Gastrocnemius medialis (tissue), 4 donors: ENCODE results near the gene PLD3. TPM values are rescaled to one million over a fixed set of nuclear protein-coding genes. Genes with fewer than 3 reads are reported as not detected.

Source experiments
- ATAC-seq, 2 donors: fragments of 150-250 bp; one replicate each; pipeline ENCODE4 v1.9.1; 2016
- DNase-seq, 2 donors: peaks; one replicate each; pipeline ENCODE4 v3.0.0-alpha.2; 2019
- H3K27ac ChIP-seq, 4 donors: fragments of 200-600 bp; sonication (generic); 1 replicate in 1 of 4; 2 replicates in 3 of 4; pipeline ENCODE4 v1.5.1; 2016 to 2018; ENCODE audit warnings: mild to moderate bottlenecking in 2 of 4, moderate library complexity in 1 of 4
- H3K27me3 ChIP-seq, 3 donors: fragments of 200-600 bp; sonication (generic) in 2 of 3; 1 replicate in 1 of 3; 2 replicates in 2 of 3; pipeline versions ENCODE4 v1.5.1 to v1.6.0; 2016 to 2019; ENCODE audit warnings: mild to moderate bottlenecking in 1 of 3, moderate library complexity in 1 of 3
- H3K36me3 ChIP-seq, 2 donors: fragments of 200-600 bp; sonication (generic) in 1 of 2; one replicate each; pipeline ENCODE4 v1.5.1; 2017 to 2018
- H3K4me1 ChIP-seq, 2 donors: fragments of 200-600 bp; sonication (generic) in 1 of 2; one replicate each; pipeline ENCODE4 v1.5.1; 2016 to 2017; ENCODE audit warnings: mild to moderate bottlenecking in 2 of 2
- H3K4me3 ChIP-seq, 4 donors: fragments of 200-600 bp; sonication (generic) in 3 of 4; 1 replicate in 1 of 4; 2 replicates in 3 of 4; pipeline ENCODE4 v1.5.1; 2016 to 2019; ENCODE audit warnings: mild to moderate bottlenecking in 2 of 4
- H3K9me3 ChIP-seq, 3 donors: fragments of 200-600 bp; sonication (generic) in 2 of 3; 1 replicate in 1 of 3; 2 replicates in 2 of 3; pipeline ENCODE4 v1.5.1; 2016 to 2019
- POLR2A ChIP-seq, 2 donors: fragments of 450-650 bp; IDR thresholded peaks; one replicate each; pipeline ENCODE4 v1.6.1; 2017; ENCODE audit warnings: antibody characterized with exemption in 2 of 2, mild to moderate bottlenecking in 2 of 2, moderate library complexity in 2 of 2
- in situ Hi-C, 4 donors: fragments of 200-750 bp; cut with MboI; loops; one replicate each; pipeline versions ENCODE4 v1.15.0 to v1.8.0; 2017; ENCODE audit warnings: low sequenced_read_pairs in 4 of 4
- intact Hi-C: fragments of 100-400 bp; cut with DNase I; formaldehyde crosslinking; loops from one replicate; pipeline ENCODE4 v1.15.1; 2023; ENCODE audit warnings: low total_unique reads
- total RNA-seq, 4 donors: library from RNA; depleted of rRNA; stranded (reverse); fragments of >200 nt; gene quantifications; one replicate each; pipeline versions ENCODE4 v1.1.0 to v1.2.3, GENCODE V29; 2016
- TF ChIP-seq, protein P1 (sequence below), 5 experiments: fragments of 450-650 bp in 3 of 5; fragments of 200-600 bp in 2 of 5; sonication (generic) in 2 of 5; IDR thresholded peaks in 4 of 5; conservative IDR thresholded peaks in 1 of 5; 1 replicate in 4 of 5; 2 replicates in 1 of 5; pipeline ENCODE4 v1.5.1; 2016 to 2019; ENCODE audit warnings: antibody characterized with exemption in 5 of 5, mild to moderate bottlenecking in 3 of 5, moderate library complexity in 3 of 5

PLD3 gene
- total RNA-seq, 4 donors from 2014 or later: 136 to 198 (median 190) TPM

GRCh38 chr19:40395956-40396355 is 47.5 kb downstream of the PLD3 start:
- Histone ChIP-seq H3K27ac (no peak overlapping the region), H3K4me1 (no peaks in the 10 kb centered on the region), H3K9me3 (no peaks in the 10 kb centered on the region), H3K36me3 (no peaks in the 10 kb centered on the region), H3K4me3 (no peak overlapping the region), H3K27me3 (no peaks in the 10 kb centered on the region)
- DNase-seq (no peak), ATAC-seq (no peak)
- TF ChIP-seq, protein P1, sequence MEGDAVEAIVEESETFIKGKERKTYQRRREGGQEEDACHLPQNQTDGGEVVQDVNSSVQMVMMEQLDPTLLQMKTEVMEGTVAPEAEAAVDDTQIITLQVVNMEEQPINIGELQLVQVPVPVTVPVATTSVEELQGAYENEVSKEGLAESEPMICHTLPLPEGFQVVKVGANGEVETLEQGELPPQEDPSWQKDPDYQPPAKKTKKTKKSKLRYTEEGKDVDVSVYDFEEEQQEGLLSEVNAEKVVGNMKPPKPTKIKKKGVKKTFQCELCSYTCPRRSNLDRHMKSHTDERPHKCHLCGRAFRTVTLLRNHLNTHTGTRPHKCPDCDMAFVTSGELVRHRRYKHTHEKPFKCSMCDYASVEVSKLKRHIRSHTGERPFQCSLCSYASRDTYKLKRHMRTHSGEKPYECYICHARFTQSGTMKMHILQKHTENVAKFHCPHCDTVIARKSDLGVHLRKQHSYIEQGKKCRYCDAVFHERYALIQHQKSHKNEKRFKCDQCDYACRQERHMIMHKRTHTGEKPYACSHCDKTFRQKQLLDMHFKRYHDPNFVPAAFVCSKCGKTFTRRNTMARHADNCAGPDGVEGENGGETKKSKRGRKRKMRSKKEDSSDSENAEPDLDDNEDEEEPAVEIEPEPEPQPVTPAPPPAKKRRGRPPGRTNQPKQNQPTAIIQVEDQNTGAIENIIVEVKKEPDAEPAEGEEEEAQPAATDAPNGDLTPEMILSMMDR (IDR thresholded peaks at IDR 0.05 in 4 of 5, conservative IDR thresholded peaks at IDR 0.05 in 1 of 5): no peak
- TF ChIP-seq POLR2A (IDR thresholded peaks at IDR 0.05): no peak
- intact Hi-C loops: no loop called here
- in situ Hi-C loops: loop anchor here in 1 of 4 donors (25.0 kb wide), 1 partner anchor 1366 kb away; the partner anchor contains the start of gene CEACAM6

DNA sequence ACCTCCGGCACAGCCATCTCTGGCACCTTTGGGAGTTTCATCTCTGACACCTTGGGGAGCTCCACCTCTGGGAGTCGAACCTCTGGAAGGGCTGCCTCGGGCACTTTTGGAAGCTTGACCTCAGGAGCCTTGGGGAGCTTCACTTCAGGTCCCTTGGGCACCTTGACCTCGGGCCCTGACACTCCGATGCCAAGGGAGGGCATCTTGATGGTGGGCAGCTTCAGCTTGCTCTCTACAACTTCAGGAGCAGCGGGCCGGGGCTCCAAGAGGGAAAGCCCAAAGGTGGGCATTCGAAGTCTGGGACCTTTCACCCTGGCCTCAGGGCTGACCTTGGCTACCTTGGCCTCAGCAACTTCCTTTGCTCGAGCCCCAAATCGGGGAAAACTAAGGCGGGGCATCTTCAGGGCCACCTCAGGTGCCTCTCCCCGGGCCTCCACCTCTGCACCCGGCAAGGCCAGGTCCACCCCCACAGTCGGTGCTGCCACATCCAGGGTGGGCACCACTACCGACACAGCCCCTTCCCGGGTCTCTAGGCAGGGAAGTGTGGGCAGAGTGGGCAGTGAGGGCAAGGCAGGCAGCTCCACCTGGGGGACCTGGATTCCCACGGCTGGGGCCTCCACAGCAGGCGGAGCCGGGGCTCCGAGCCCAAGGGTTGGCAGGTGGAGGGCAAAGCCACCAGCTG is 48.5 kb downstream of the PLD3 start:
- Histone ChIP-seq H3K27me3 (no peaks in the 10 kb centered on the region), H3K27ac (no peak overlapping the region), H3K36me3 (no peaks in the 10 kb centered on the region), H3K4me3 (no peak overlapping the region), H3K4me1 (no peaks in the 10 kb centered on the region), H3K9me3 (no peaks in the 10 kb centered on the region)
- in situ Hi-C loops (loop anchor here in 1 of 4 donors (25.0 kb wide), 1 partner anchor 1365 kb away; the partner anchor contains the start of gene CEACAM6), intact Hi-C loops (no loop called here)
- ATAC-seq: no peak
- TF ChIP-seq, protein P1 (IDR thresholded peaks at IDR 0.05 in 4 of 5, conservative IDR thresholded peaks at IDR 0.05 in 1 of 5): no peak
- TF ChIP-seq POLR2A (IDR thresholded peaks at IDR 0.05): no peak
- DNase-seq: no peak

GRCh38 chr19:40397568-40397906 is 49.0 kb downstream of the PLD3 start:
- ATAC-seq: no peak
- TF ChIP-seq POLR2A (IDR thresholded peaks at IDR 0.05): no peak
- TF ChIP-seq, protein P1 (IDR thresholded peaks at IDR 0.05 in 4 of 5, conservative IDR thresholded peaks at IDR 0.05 in 1 of 5): no peak
- intact Hi-C loops: no loop called here

DNA sequence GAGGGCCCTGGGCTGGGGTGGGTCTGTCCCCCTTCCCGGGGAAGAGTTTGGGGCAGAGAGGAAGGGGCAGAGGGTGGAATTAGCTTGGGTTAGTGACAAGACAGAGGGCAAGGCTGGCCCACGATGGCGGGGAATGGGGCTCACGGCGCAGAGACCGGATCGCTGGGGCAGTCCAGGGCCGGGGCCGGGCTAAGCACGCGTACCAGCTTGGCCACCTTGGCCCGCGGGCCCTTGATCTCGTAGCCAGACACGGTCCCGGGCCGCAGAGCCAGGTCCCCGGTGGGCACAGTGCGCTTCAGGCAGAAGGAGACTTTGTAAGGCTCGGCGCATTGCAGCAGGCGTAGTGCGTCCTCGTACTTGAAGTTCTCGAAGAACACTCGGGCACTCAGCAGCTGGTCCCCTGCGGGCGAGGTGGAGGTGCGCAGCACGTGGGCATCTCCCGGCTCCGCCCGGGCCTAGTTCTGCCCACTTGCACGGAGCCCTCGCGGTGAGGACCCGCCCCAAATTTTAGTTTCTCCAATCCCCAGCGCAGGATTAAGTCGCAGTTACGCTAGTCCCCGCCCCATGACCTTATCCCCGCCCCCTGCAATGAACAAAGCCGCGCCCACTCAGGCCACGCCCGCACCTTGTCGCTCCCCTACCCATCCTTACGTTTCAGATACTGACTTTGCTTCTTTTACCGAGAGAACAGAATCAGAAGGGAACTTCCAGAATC is 50.1 kb downstream of the PLD3 start:
- ATAC-seq (no peak), DNase-seq (peak in 1 of 2 donors; percentile 31)
- H3K27me3 ChIP-seq: no peaks in the 10 kb centered on the region
- no peak overlapping the region for H3K4me3 ChIP-seq
- H3K4me1 ChIP-seq: peaks cover 5 to 6% of the 10 kb centered on the region in 2 donors
- H3K9me3 ChIP-seq: no peaks in the 10 kb centered on the region
- H3K36me3 ChIP-seq: no peaks in the 10 kb centered on the region
- TF ChIP-seq, protein P1 (IDR thresholded peaks at IDR 0.05 in 4 of 5, conservative IDR thresholded peaks at IDR 0.05 in 1 of 5): no peak
- TF ChIP-seq POLR2A (IDR thresholded peaks at IDR 0.05): no peak
- intact Hi-C loops: no loop called here
- no peak overlapping the region for H3K27ac ChIP-seq
- in situ Hi-C loops: loop anchor here in 1 of 4 donors (25.0 kb wide), 1 partner anchor 1364 kb away; the partner anchor contains the start of gene CEACAM6

More at GRCh38 chr19:40397568-40397906, 49.0 kb downstream of the PLD3 start:
- Histone ChIP-seq H3K27ac (no peak overlapping the region), H3K27me3 (no peaks in the 10 kb centered on the region), H3K36me3 (no peaks in the 10 kb centered on the region), H3K4me1 (no peaks in the 10 kb centered on the region), H3K9me3 (no peaks in the 10 kb centered on the region), H3K4me3 (no peak overlapping the region)
- in situ Hi-C loops: loop anchor here in 1 of 4 donors (25.0 kb wide), 1 partner anchor 1365 kb away; the partner anchor contains the start of gene CEACAM6
- no peak for DNase-seq
